ENCODE data around the gene AK3. TPM values are rescaled to one million over a fixed set of nuclear protein-coding genes. Genes with fewer than 3 reads are reported as not detected.

AK3 gene
- total and polyA plus RNA-seq, 8 donors, result 26.1 to 108 (median 66.1) TPM

GRCh38 chr9:4740388-4740637 is 689 bp downstream of the AK3 start:
- Histone ChIP-seq H3K9me3 (no peaks in the 10 kb centered on the region), H3K27me3 (no peaks in the 10 kb centered on the region), H3K27ac (peak overlapping the region; percentile 94 to 98 (median 97)), H3K4me3 (peak overlapping the region; percentile 84 to 95 (median 88)), H3K4me1 (peaks cover 25 to 40% (median 33%) of the 10 kb centered on the region in 4 donors), H3K36me3 (no peaks in the 10 kb centered on the region)
- TF ChIP-seq POLR2A (IDR thresholded peaks at IDR 0.05) (no peak), POLR2AphosphoS5 (IDR thresholded peaks at IDR 0.05) (no peak), EP300 (IDR thresholded peaks at IDR 0.05) (no peak)
- no peak for DNase-seq
- 0 to 3% (median 0%) methylated on average over 4 of the region's 4 CpGs for WGBS, 5 donors
- intact Hi-C loops (cut with DNase I; ENCODE audit: low total_unique reads), result no loop called here

- TF ChIP-seq EP300 (IDR thresholded peaks at IDR 0.05) (no peak), CTCF (IDR thresholded peaks at IDR 0.05) (no peak), POLR2AphosphoS5 (IDR thresholded peaks at IDR 0.05) (no peak), POLR2A (IDR thresholded peaks at IDR 0.05) (no peak)
- H3K4me1 ChIP-seq, result peaks cover 25 to 41% (median 34%) of the 10 kb centered on the region in 4 donors
- H3K27ac ChIP-seq, result peak overlapping the region; percentile 49 to 97 (median 95)
- H3K9me3 ChIP-seq, result no peaks in the 10 kb centered on the region
- H3K36me3 ChIP-seq, result no peaks in the 10 kb centered on the region
- intact Hi-C loops (cut with DNase I; ENCODE audit: low total_unique reads), result no loop called here
- peak; percentile 41 to 58 for DNase-seq
- H3K4me3 ChIP-seq, result peak overlapping the region; percentile 84 to 95 (median 88)
- WGBS, 5 donors, result 15 to 24% (median 15%) methylated on average over 26 of the region's 26 CpGs
- no peaks in the 10 kb centered on the region for H3K27me3 ChIP-seq
These were observed 1.2 kb downstream of the AK3 start for GRCh38 chr9:4739587-4740387.

GRCh38 chr9:4738866-4739586 is 2.0 kb downstream of the AK3 start:
- no peaks in the 10 kb centered on the region for H3K9me3 ChIP-seq
- TF ChIP-seq CTCF (IDR thresholded peaks at IDR 0.05) (no peak), POLR2A (IDR thresholded peaks at IDR 0.05) (no peak), EP300 (IDR thresholded peaks at IDR 0.05) (no peak), POLR2AphosphoS5 (IDR thresholded peaks at IDR 0.05) (no peak)
- H3K4me3 ChIP-seq, result peak overlapping the region; percentile 84 to 95 (median 88)
- peak overlapping the region; percentile 54 to 97 (median 95) for H3K27ac ChIP-seq
- WGBS, 5 donors, result 43 to 66% (median 59%) methylated on average over 19 of the region's 19 CpGs
- H3K4me1 ChIP-seq, result peaks cover 25 to 48% (median 38%) of the 10 kb centered on the region in 4 donors
- DNase-seq, result no peak
- no peaks in the 10 kb centered on the region for H3K36me3 ChIP-seq
- intact Hi-C loops (cut with DNase I; ENCODE audit: low total_unique reads), result no loop called here
- no peaks in the 10 kb centered on the region for H3K27me3 ChIP-seq

- H3K4me1 ChIP-seq, result peaks cover 12 to 52% (median 34%) of the 10 kb centered on the region in 4 donors
- H3K9me3 ChIP-seq, result no peaks in the 10 kb centered on the region
- 88 to 97% (median 94%) methylated on average over 2 of the region's 2 CpGs for WGBS, 5 donors
- no peak for DNase-seq
- no peaks in the 10 kb centered on the region for H3K27me3 ChIP-seq
- TF ChIP-seq CTCF (IDR thresholded peaks at IDR 0.05) (no peak), POLR2A (IDR thresholded peaks at IDR 0.05) (no peak), POLR2AphosphoS5 (IDR thresholded peaks at IDR 0.05) (no peak), EP300 (IDR thresholded peaks at IDR 0.05) (no peak)
- H3K27ac ChIP-seq, result no peak overlapping the region
- intact Hi-C loops (cut with DNase I; ENCODE audit: low total_unique reads), result no loop called here
- H3K4me3 ChIP-seq, result no peak overlapping the region
- H3K36me3 ChIP-seq, result peaks cover 0 to 3% (median 0%) of the 10 kb centered on the region in 4 donors
These were observed 6.9 kb downstream of the AK3 start for GRCh38 chr9:4734150-4734549.

Measured in stomach (tissue), 9 donors.